A549 (cell line): ENCODE results near the gene LGALS1. TPM values are rescaled to one million over a fixed set of nuclear protein-coding genes. Genes with fewer than 3 reads are reported as not detected.

ENCODE experiments used
- ATAC-seq, 2 experiments: fragments of 200-7000 bp in 1 of 2; fragments of >200 bp in 1 of 2; cut with Nextera tagmentation in 1 of 2; cut with Tn5 transposase in 1 of 2; 3 replicates each; pipeline versions ENCODE4 v1.8.0 to v1.9.1; 2018 to 2020; ENCODE audit warnings: mild to moderate bottlenecking in 1 of 2, moderate library complexity in 1 of 2
- CTCF ChIA-PET: fragments of 300-600 bp; sonication (Branson Sonifier 250); formaldehyde crosslinking; extraction: SDS; loops from one replicate; lab custom pipeline; 2021; ENCODE audit warnings: antibody characterized with exemption, inconsistent platforms; lab: Yijun Ruan, JAX
- POLR2A ChIA-PET: fragments of 350-600 bp; formaldehyde crosslinking; extraction: SDS; loops from one replicate; lab custom pipeline; 2021; ENCODE audit warnings: antibody characterized with exemption, inconsistent platforms; lab: Yijun Ruan, JAX
- DNase-seq, 2 experiments: peaks; one replicate each; pipeline versions ENCODE4 v3.0.0 to v3.0.0-alpha.2; 2011 to 2016; ENCODE audit warnings: low read depth in 1 of 2, low spot score in 1 of 2
- FAIRE-seq: peaks from 2 replicates; lab custom pipeline; 2011; peaks lifted over from hg19 to GRCh38; lab: Jason Lieb, UNC
- H3K27ac ChIP-seq, 2 experiments: fragments of >200 bp; sonication (Bioruptor Twin); formaldehyde crosslinking; 3 replicates each; pipeline ENCODE4 v1.5.1; 2016 to 2017
- H3K4me1 ChIP-seq: fragments of >200 bp; sonication (Bioruptor Twin); formaldehyde crosslinking; 3 replicates; pipeline ENCODE4 v1.6.1; 2016
- H3K4me2 ChIP-seq: fragments of >200 bp; sonication (Bioruptor Twin); formaldehyde crosslinking; 3 replicates; pipeline ENCODE4 v1.6.1; 2016
- H3K4me3 ChIP-seq: fragments of >200 bp; sonication (Bioruptor Twin); formaldehyde crosslinking; 3 replicates; pipeline ENCODE4 v1.5.1; 2016
- H3K9me3 ChIP-seq: fragments of >200 bp; sonication (Bioruptor Twin); formaldehyde crosslinking; 3 replicates; pipeline ENCODE4 v1.6.1; 2016
- ATOH8 ChIP-seq: fragments of 250-450 bp; sonication (Bioruptor Pico); IDR thresholded peaks from 2 replicates; pipeline ENCODE4 v1.5.0; 2020; ENCODE audit warnings: low read depth, mild to moderate bottlenecking, moderate library complexity
- BCL3 ChIP-seq: fragments of >200 bp; sonication (Bioruptor Twin); formaldehyde crosslinking; IDR thresholded peaks from 3 replicates; pipeline ENCODE4 v1.6.1; 2016
- BHLHE40 ChIP-seq: IDR thresholded peaks from 2 replicates; pipeline ENCODE4 v1.6.1; 2012; ENCODE audit warnings: low read depth, low read length, inconsistent platforms
- CEBPB ChIP-seq, 2 experiments: fragments of >200 bp in 1 of 2; sonication (Bioruptor Twin) in 1 of 2; formaldehyde crosslinking in 1 of 2; IDR thresholded peaks; 2 replicates each; pipeline ENCODE4 v1.6.1; 2012 to 2016
- CHD2 ChIP-seq: fragments of 150-350 bp; IDR thresholded peaks from 2 replicates; pipeline ENCODE4 v1.6.1; 2014; ENCODE audit warnings: low read length; ENCODE audit not compliant: partially characterized antibody
- CTCF ChIP-seq: fragments of >200 bp; sonication (Bioruptor Twin); formaldehyde crosslinking; IDR thresholded peaks from 3 replicates; pipeline ENCODE4 v1.5.1; 2016
- E2F6 ChIP-seq: IDR thresholded peaks from 2 replicates; pipeline ENCODE4 v1.6.1; 2012; ENCODE audit warnings: low read depth, borderline replicate concordance
- EHMT2 ChIP-seq: fragments of 200-600 bp; sonication (generic); IDR thresholded peaks from 2 replicates; pipeline ENCODE4 v1.6.1; 2016; ENCODE audit warnings: antibody characterized with exemption, low read depth, mild to moderate bottlenecking, moderate library complexity
- ESRRA ChIP-seq: fragments of 150-350 bp; IDR thresholded peaks from 2 replicates; pipeline ENCODE4 v1.6.1; 2014; ENCODE audit warnings: mild to moderate bottlenecking, low read length, borderline replicate concordance
- FOSL2 ChIP-seq, 2 experiments: fragments of 450-650 bp in 1 of 2; fragments of >200 bp in 1 of 2; sonication (Bioruptor Twin) in 1 of 2; formaldehyde crosslinking; IDR thresholded peaks; 2 replicates each; pipeline versions ENCODE4 v1.5.0 to v1.6.1; 2016 to 2020; ENCODE audit warnings: mild to moderate bottlenecking in 1 of 2, moderate library complexity in 1 of 2
- FOXS1 ChIP-seq: fragments of 250-450 bp; sonication (Bioruptor Pico); IDR thresholded peaks from 2 replicates; pipeline ENCODE4 v1.5.0; 2020; ENCODE audit warnings: mild to moderate bottlenecking, moderate library complexity
- GATA3 ChIP-seq: IDR thresholded peaks from 2 replicates; pipeline ENCODE4 v1.6.1; 2012; ENCODE audit warnings: borderline replicate concordance
- HOXA7 ChIP-seq: fragments of 250-450 bp; sonication (Bioruptor Pico); IDR thresholded peaks from 2 replicates; pipeline ENCODE4 v1.5.0; 2020; ENCODE audit warnings: mild to moderate bottlenecking, moderate library complexity
- HOXB13 ChIP-seq: fragments of 250-450 bp; sonication (Bioruptor Pico); IDR thresholded peaks from 2 replicates; pipeline ENCODE4 v1.5.0; 2020; ENCODE audit warnings: low read depth, mild to moderate bottlenecking, moderate library complexity
- HOXB5 ChIP-seq: fragments of 250-450 bp; sonication (Bioruptor Pico); IDR thresholded peaks from 2 replicates; pipeline ENCODE4 v1.5.0; 2020; ENCODE audit warnings: mild to moderate bottlenecking, moderate library complexity
- JUN ChIP-seq, 2 experiments: fragments of >200 bp; sonication (Bioruptor Twin); formaldehyde crosslinking; IDR thresholded peaks; 2 replicates in 1 of 2; 3 replicates in 1 of 2; pipeline ENCODE4 v1.6.1; 2016 to 2017
- KDM1A ChIP-seq: fragments of 200-600 bp; sonication (generic); IDR thresholded peaks from 2 replicates; pipeline ENCODE4 v1.6.1; 2016; ENCODE audit warnings: low read depth, mild to moderate bottlenecking
- MAFK ChIP-seq: fragments of 450-650 bp; IDR thresholded peaks from 2 replicates; pipeline ENCODE4 v1.6.1; 2014; ENCODE audit not compliant: partially characterized antibody
- NFE2L2 ChIP-seq: fragments of 150-350 bp; conservative IDR thresholded peaks from 2 replicates; pipeline ENCODE4 v1.6.1; 2014; ENCODE audit warnings: low read length
- NPAS2 ChIP-seq: fragments of 250-450 bp; sonication (Bioruptor Pico); IDR thresholded peaks from 2 replicates; pipeline ENCODE4 v1.8.0; 2022; ENCODE audit warnings: mild to moderate bottlenecking, moderate library complexity, borderline replicate concordance
- NR3C1 ChIP-seq: fragments of >200 bp; sonication (Bioruptor Twin); formaldehyde crosslinking; IDR thresholded peaks from 3 replicates; pipeline ENCODE4 v1.6.1; 2017
- PBX3 ChIP-seq: IDR thresholded peaks from 2 replicates; pipeline ENCODE4 v1.6.1; 2012
- RNF2 ChIP-seq: fragments of 200-600 bp; sonication (generic); IDR thresholded peaks from 2 replicates; pipeline ENCODE4 v1.6.1; 2016; ENCODE audit warnings: low read depth, mild to moderate bottlenecking, antibody characterized with exemption, moderate library complexity, borderline replicate concordance
- SMC3 ChIP-seq: fragments of >200 bp; sonication (Bioruptor Twin); formaldehyde crosslinking; IDR thresholded peaks from 3 replicates; pipeline ENCODE4 v1.6.1; 2018; ENCODE audit warnings: inconsistent platforms
- SREBF2 ChIP-seq: fragments of 450-650 bp; IDR thresholded peaks from 2 replicates; pipeline ENCODE4 v1.6.1; 2014; ENCODE audit warnings: mild to moderate bottlenecking, moderate library complexity
- TFCP2L1 ChIP-seq: fragments of 250-450 bp; sonication (Bioruptor Pico); IDR thresholded peaks from 2 replicates; pipeline ENCODE4 v1.5.0; 2021; ENCODE audit warnings: mild to moderate bottlenecking
- TP53 ChIP-seq: fragments of 250-450 bp; sonication (Bioruptor Pico); IDR thresholded peaks from 2 replicates; pipeline ENCODE4 v1.5.0; 2021; ENCODE audit warnings: mild to moderate bottlenecking, moderate library complexity
- USF2 ChIP-seq: fragments of 450-650 bp; IDR thresholded peaks from 2 replicates; pipeline ENCODE4 v1.6.1; 2014; ENCODE audit warnings: antibody characterized with exemption
- ZC3H11A ChIP-seq: fragments of 450-650 bp; IDR thresholded peaks from 2 replicates; pipeline ENCODE4 v1.6.1; 2014; ENCODE audit warnings: antibody characterized with exemption, mild to moderate bottlenecking
- ZSCAN20 ChIP-seq: fragments of 250-450 bp; sonication (Bioruptor Pico); IDR thresholded peaks from 2 replicates; pipeline ENCODE4 v1.8.0; 2022; ENCODE audit warnings: mild to moderate bottlenecking, moderate library complexity
- WGBS: methylation state at CpG from one replicate; pipeline ENCODE4 v1.1.6; 2017; ENCODE audit errors: missing lambda C conversion rate; 5-methylcytosine and 5-hydroxymethylcytosine counted together
- polyA plus RNA-seq, 4 experiments: library from polyadenylated mRNA; depleted of rRNA in 3 of 4; stranded (reverse); fragments of >200 nt; fragmentation: RNase III in 1 of 4; extraction: RNeasy Plus Mini Kit Qiagen cat#74134 plus additional on column Dnase treatment in 1 of 4; gene quantifications; 2 replicates in 3 of 4; 3 replicates in 1 of 4; pipeline ENCODE4 v1.2.3, GENCODE V29; 2011 to 2017

Gene LGALS1
- polyA plus RNA-seq, 2 of the 4 experiments (the other 2 are of a cell fraction) = 584 to 1,477 TPM

GRCh38 chr22:37625737-37626136, 49.7 kb upstream of the LGALS1 start:
- CTCF ChIA-PET = interaction anchor here (0.8 to 11.4 kb wide), 4 partner anchors 16 to 166 kb away, joined by 3 to 129 read pairs (median 6); partner anchors contain the start of gene SH3BP1
- ATAC-seq = no peak

GRCh38 chr22:37626144-37626543, 49.3 kb upstream of the LGALS1 start:
- no peak for FAIRE-seq
- POLR2A ChIA-PET = no interaction called here
- CTCF ChIA-PET = interaction anchor here (0.8 to 11.4 kb wide), 3 partner anchors 16 to 55 kb away, joined by 3 to 129 read pairs (median 7); partner anchors contain the start of gene SH3BP1

More at GRCh38 chr22:37625737-37626136, 49.7 kb upstream of the LGALS1 start:
- POLR2A ChIA-PET = no interaction called here
- H3K9me3 ChIP-seq = no peaks in the 10 kb centered on the region
- FAIRE-seq (no peak), DNase-seq (no peak)
- no peaks in the 10 kb centered on the region for H3K4me1 ChIP-seq
- no peak overlapping the region for H3K27ac ChIP-seq
- H3K4me3 ChIP-seq = no peak overlapping the region
- WGBS = 84% methylated on average over 6 of the region's 14 CpGs
- no peak overlapping the region for H3K4me2 ChIP-seq
- TF ChIP-seq ATOH8 (CRISPR knock-in tag) (no peak), HOXB5 (no peak), ZC3H11A (no peak), TFCP2L1 (CRISPR knock-in tag) (no peak), BCL3 (no peak), CEBPB (IDR thresholded peaks at IDR 0.05) (no peak), MAFK (no peak), CTCF (no peak), KDM1A (no peak), NFE2L2 (no peak), NR3C1 (no peak), SREBF2 (no peak), CHD2 (no peak), SMC3 (no peak), JUN (IDR thresholded peaks at IDR 0.05) (no peak)

GRCh38 chr22:37626556-37627075, 48.8 kb upstream of the LGALS1 start:
- no peaks in the 10 kb centered on the region for H3K9me3 ChIP-seq
- DNase-seq (no peak), FAIRE-seq (no peak), ATAC-seq (no peak)
- no peaks in the 10 kb centered on the region for H3K4me1 ChIP-seq
- CTCF ChIA-PET = interaction anchor here (0.8 to 11.4 kb wide), 7 partner anchors 9 to 165 kb away, joined by 3 to 129 read pairs (median 4); partner anchors contain the start of gene SH3BP1
- H3K4me3 ChIP-seq = no peak overlapping the region
- WGBS = 89% methylated on average over 11 of the region's 13 CpGs
- no peak overlapping the region for H3K27ac ChIP-seq
- POLR2A ChIA-PET = no interaction called here
- H3K4me2 ChIP-seq = no peak overlapping the region
- TF ChIP-seq HOXB13 (CRISPR knock-in tag) (no peak), ZSCAN20 (CRISPR knock-in tag) (no peak), USF2 (no peak), RNF2 (no peak), PBX3 (no peak), E2F6 (no peak), GATA3 (no peak), NR3C1 (no peak), ESRRA (no peak), SREBF2 (no peak)

More at GRCh38 chr22:37626144-37626543, 49.3 kb upstream of the LGALS1 start:
- Histone ChIP-seq H3K4me3 (no peak overlapping the region), H3K4me2 (no peak overlapping the region), H3K4me1 (no peaks in the 10 kb centered on the region), H3K9me3 (no peaks in the 10 kb centered on the region), H3K27ac (no peak overlapping the region)
- ATAC-seq = no peak
- no peak for DNase-seq
- 85% methylated on average over 9 of the region's 11 CpGs for WGBS
- TF ChIP-seq HOXA7 (CRISPR knock-in tag) (no peak), NPAS2 (CRISPR knock-in tag) (no peak), FOSL2 (IDR thresholded peaks at IDR 0.05) (no peak), FOSL2 (CRISPR knock-in tag; IDR thresholded peaks at IDR 0.05) (no peak), ESRRA (no peak), BHLHE40 (no peak), ZSCAN20 (CRISPR knock-in tag) (no peak), NR3C1 (no peak), EHMT2 (no peak), FOXS1 (CRISPR knock-in tag) (no peak), TP53 (CRISPR knock-in tag) (no peak)
